Measurements from ENCODE around the gene SLC9B2. TPM values are rescaled to one million over a fixed set of nuclear protein-coding genes. Genes with fewer than 3 reads are reported as not detected.

Gene SLC9B2
- 16.8 and 20.6 TPM in 2 replicates for total RNA-seq (2014; rRNA removed; shearing (Covaris generic))

- DNase-seq, result no peak
- H3K9me3 ChIP-seq (replicated peaks), result no peaks in the 10 kb centered on the region
- peak within 1 kb of the TSS; percentile 96 for H3K4me3 ChIP-seq
- H3K36me3 ChIP-seq, result peaks cover 8% of the 10 kb centered on the region
- peaks cover 4% of the 10 kb centered on the region; the same call in 1 of the 2 replicates for H3K4me1 ChIP-seq
- H3K27me3 ChIP-seq, result no peaks in the 10 kb centered on the region
- peak within 1 kb of the TSS; percentile 87 for H3K27ac ChIP-seq
These were observed at the start of gene SLC9B2 for GRCh38 chr4:103076747-103077347. Gene SLC9B2, minus strand, starts transcription at chr4:103076761. Its CDS starts 9,211 bp downstream, at chr4:103067550.

GRCh38 chr4:103126126-103126525 is 49.6 kb upstream of the SLC9B2 start:
- DNase-seq, result no peak
- no peaks in the 10 kb centered on the region for H3K4me1 ChIP-seq
- peaks cover 86% of the 10 kb centered on the region for H3K36me3 ChIP-seq
- H3K9me3 ChIP-seq (replicated peaks), result no peaks in the 10 kb centered on the region
- no peak overlapping the region for H3K27ac ChIP-seq
- H3K4me3 ChIP-seq, result no peak overlapping the region
- H3K27me3 ChIP-seq, result no peaks in the 10 kb centered on the region

- H3K27me3 ChIP-seq, result no peaks in the 10 kb centered on the region
- no peak overlapping the region for H3K27ac ChIP-seq
- H3K4me3 ChIP-seq, result no peak overlapping the region
- H3K9me3 ChIP-seq (replicated peaks), result no peaks in the 10 kb centered on the region
- DNase-seq, result no peak
- no peaks in the 10 kb centered on the region for H3K4me1 ChIP-seq
- peaks cover 85% of the 10 kb centered on the region for H3K36me3 ChIP-seq
These were observed 46.6 kb upstream of the SLC9B2 start for GRCh38 chr4:103123114-103123513.

- Histone ChIP-seq H3K9me3 (replicated peaks) (no peaks in the 10 kb centered on the region), H3K4me3 (no peak overlapping the region), H3K4me1 (no peaks in the 10 kb centered on the region), H3K36me3 (peaks cover 78% of the 10 kb centered on the region), H3K27ac (no peak overlapping the region), H3K27me3 (no peaks in the 10 kb centered on the region)
- no peak for DNase-seq
These were observed 41.6 kb upstream of the SLC9B2 start for GRCh38 chr4:103118166-103118565.

GRCh38 chr4:103111598-103111997 is 35.0 kb upstream of the SLC9B2 start:
- Histone ChIP-seq H3K36me3 (peaks cover 74% of the 10 kb centered on the region), H3K27ac (no peak overlapping the region), H3K9me3 (replicated peaks) (no peaks in the 10 kb centered on the region), H3K27me3 (no peaks in the 10 kb centered on the region), H3K4me3 (no peak overlapping the region), H3K4me1 (no peaks in the 10 kb centered on the region)
- DNase-seq, result no peak

GRCh38 chr4:103108542-103108941 is 32.0 kb upstream of the SLC9B2 start:
- Histone ChIP-seq H3K4me1 (no peaks in the 10 kb centered on the region), H3K27ac (no peak overlapping the region), H3K4me3 (no peak overlapping the region), H3K27me3 (no peaks in the 10 kb centered on the region), H3K36me3 (peaks cover 65% of the 10 kb centered on the region), H3K9me3 (replicated peaks) (no peaks in the 10 kb centered on the region)
- no peak for DNase-seq

- DNase-seq, result no peak
- no peak overlapping the region for H3K27ac ChIP-seq
- no peaks in the 10 kb centered on the region for H3K9me3 ChIP-seq (replicated peaks)
These were observed 29.2 kb upstream of the SLC9B2 start for GRCh38 chr4:103105558-103106356.

GRCh38 chr4:103104886-103105285 is 28.3 kb upstream of the SLC9B2 start:
- peaks cover 46% of the 10 kb centered on the region for H3K36me3 ChIP-seq
- H3K27me3 ChIP-seq, result no peaks in the 10 kb centered on the region
- 0 out of 2 replicates have a peak, but pooled peaks cover 5% of the 10 kb centered on the region for H3K4me1 ChIP-seq
- no peaks in the 10 kb centered on the region for H3K9me3 ChIP-seq (replicated peaks)
- no peak overlapping the region for H3K27ac ChIP-seq
- DNase-seq, result no peak
- H3K4me3 ChIP-seq, result no peak overlapping the region

More at GRCh38 chr4:103105558-103106356, 29.2 kb upstream of the SLC9B2 start:
- Histone ChIP-seq H3K4me1 (no peaks in the 10 kb centered on the region), H3K36me3 (peaks cover 54% of the 10 kb centered on the region), H3K4me3 (no peak overlapping the region), H3K27me3 (no peaks in the 10 kb centered on the region)

- Histone ChIP-seq H3K27ac (no peak overlapping the region), H3K4me3 (peak overlapping the region; percentile 70; the same call in 1 of the 2 replicates), H3K9me3 (replicated peaks) (no peaks in the 10 kb centered on the region), H3K27me3 (no peaks in the 10 kb centered on the region), H3K4me1 (peaks cover 10% of the 10 kb centered on the region), H3K36me3 (peaks cover 10% of the 10 kb centered on the region)
- peak in 1 of 2 experiments; percentile 16 for DNase-seq
These were observed 24.1 kb upstream of the SLC9B2 start for GRCh38 chr4:103100691-103101090.

GRCh38 chr4:103099691-103100392 is 23.3 kb upstream of the SLC9B2 start, which contains the start of gene BDH2:
Gene BDH2, minus strand, starts transcription at chr4:103099834. Its CDS starts 3,580 bp downstream, at chr4:103096254.
- peaks cover 3% of the 10 kb centered on the region; the same call in 1 of the 2 replicates for H3K36me3 ChIP-seq
- peak within 1 kb of the TSS; percentile 70 for H3K4me3 ChIP-seq
- peak within 1 kb of the TSS; percentile 77 for H3K27ac ChIP-seq
- peak; percentile 61 to 89 for DNase-seq
- H3K4me1 ChIP-seq, result peaks cover 10% of the 10 kb centered on the region
- H3K27me3 ChIP-seq, result no peaks in the 10 kb centered on the region
- no peaks in the 10 kb centered on the region for H3K9me3 ChIP-seq (replicated peaks)

- H3K4me1 ChIP-seq, result peaks cover 10% of the 10 kb centered on the region
- no peaks in the 10 kb centered on the region for H3K36me3 ChIP-seq
- DNase-seq, result peak in 1 of 2 experiments; percentile 37
- no peaks in the 10 kb centered on the region for H3K27me3 ChIP-seq
- peak overlapping the region; percentile 70 for H3K4me3 ChIP-seq
- H3K9me3 ChIP-seq (replicated peaks), result no peaks in the 10 kb centered on the region
- peak overlapping the region; percentile 77 for H3K27ac ChIP-seq
These were observed 22.3 kb upstream of the SLC9B2 start for GRCh38 chr4:103098756-103099440.

- peak overlapping the region; percentile 70 for H3K4me3 ChIP-seq
- no peaks in the 10 kb centered on the region for H3K9me3 ChIP-seq (replicated peaks)
- peak; percentile 85 to 90 for DNase-seq
- peaks cover 10% of the 10 kb centered on the region for H3K4me1 ChIP-seq
- no peaks in the 10 kb centered on the region for H3K27me3 ChIP-seq
- H3K36me3 ChIP-seq, result no peaks in the 10 kb centered on the region
- H3K27ac ChIP-seq, result peak overlapping the region; percentile 77
These were observed 21.8 kb upstream of the SLC9B2 start for GRCh38 chr4:103098341-103098740.

GRCh38 chr4:103097112-103097511 is 20.6 kb upstream of the SLC9B2 start:
- H3K9me3 ChIP-seq (replicated peaks), result no peaks in the 10 kb centered on the region
- peaks cover 10% of the 10 kb centered on the region for H3K4me1 ChIP-seq
- no peaks in the 10 kb centered on the region for H3K27me3 ChIP-seq
- no peak for DNase-seq
- H3K4me3 ChIP-seq, result no peak overlapping the region
- no peak overlapping the region for H3K27ac ChIP-seq
- H3K36me3 ChIP-seq, result 0 out of 2 replicates have a peak, but pooled peaks cover 3% of the 10 kb centered on the region

- H3K36me3 ChIP-seq, result peaks cover 17% of the 10 kb centered on the region
- peaks cover 7% of the 10 kb centered on the region for H3K4me1 ChIP-seq
- H3K27ac ChIP-seq, result no peak overlapping the region
- no peaks in the 10 kb centered on the region for H3K9me3 ChIP-seq (replicated peaks)
- H3K4me3 ChIP-seq, result no peak overlapping the region
- no peak for DNase-seq
- no peaks in the 10 kb centered on the region for H3K27me3 ChIP-seq
These were observed 18.5 kb upstream of the SLC9B2 start for GRCh38 chr4:103095080-103095479.

All from SJCRH30 (cell line).